ENCODE measurements around the gene S1PR3.

GRCh38 chr9:89009546-89009840 is 18.2 kb downstream of the S1PR3 start:
- TF ChIP-seq CTCF (conservative IDR thresholded peaks at IDR 0.05; ENCODE audit: low read depth, low read length) (no peak), EZH2 (IDR thresholded peaks at IDR 0.05; ENCODE audit: borderline replicate concordance, low read depth, low read length, poor library complexity, severe bottlenecking) (no peak)
